DOHH2 (cell line): ENCODE measurements around the gene USH2A.

ENCODE experiments used
- H3F3A ChIP-seq: fragments of 200-600 bp; sonication (generic), shearing (Covaris generic); 2 replicates; pipeline ENCODE4 v1.6.0; 2016; ENCODE audit warnings: antibody characterized with exemption, mild to moderate bottlenecking; ENCODE audit not compliant: control insufficient read depth, insufficient read depth
- H3K27ac ChIP-seq: fragments of 200-600 bp; sonication (generic); 2 replicates; pipeline ENCODE4 v1.5.1; 2014; ENCODE audit warnings: low read depth, mild to moderate bottlenecking, low read length, moderate library complexity
- H3K27me3 ChIP-seq: fragments of 200-600 bp; sonication (generic); 2 replicates; pipeline ENCODE4 v1.6.1; 2014; ENCODE audit warnings: mild to moderate bottlenecking, low read length, mixed read lengths; ENCODE audit not compliant: control insufficient read depth
- H3K36me3 ChIP-seq: fragments of 200-600 bp; sonication (generic); 2 replicates; pipeline ENCODE4 v1.6.1; 2014; ENCODE audit warnings: mild to moderate bottlenecking, low read length, moderate library complexity, mixed read lengths; ENCODE audit not compliant: control insufficient read depth
- H3K4me1 ChIP-seq: fragments of 200-600 bp; sonication (generic); 2 replicates; pipeline ENCODE4 v1.6.1; 2014; ENCODE audit warnings: mild to moderate bottlenecking, low read length, mixed read lengths; ENCODE audit not compliant: control insufficient read depth
- H3K4me2 ChIP-seq: fragments of 200-600 bp; sonication (generic); 2 replicates; pipeline ENCODE4 v1.6.0; 2014; ENCODE audit warnings: mild to moderate bottlenecking, low read length, moderate library complexity
- H3K4me3 ChIP-seq: fragments of 200-600 bp; sonication (generic); 2 replicates; pipeline ENCODE4 v1.5.1; 2014; ENCODE audit warnings: mild to moderate bottlenecking, low read length, mixed read lengths
- H3K79me2 ChIP-seq: fragments of 200-600 bp; sonication (generic); 2 replicates; pipeline ENCODE4 v1.6.1; 2014; ENCODE audit warnings: mild to moderate bottlenecking, low read length, mixed read lengths; ENCODE audit not compliant: control insufficient read depth
- H3K9me2 ChIP-seq: fragments of 200-600 bp; sonication (generic); replicated peaks from 2 replicates; pipeline ENCODE4 v1.6.1; 2014; ENCODE audit warnings: mild to moderate bottlenecking, low read length, mixed read lengths; ENCODE audit not compliant: control insufficient read depth
- H3K9me3 ChIP-seq: fragments of 200-600 bp; sonication (generic); 2 replicates; pipeline ENCODE4 v1.6.1; 2014; ENCODE audit warnings: antibody characterized with exemption, low read length, mixed read lengths; ENCODE audit not compliant: control insufficient read depth, insufficient read depth
- H4K20me1 ChIP-seq: fragments of 200-600 bp; sonication (generic); 2 replicates; pipeline ENCODE4 v1.6.0; 2014; ENCODE audit warnings: low read depth, mild to moderate bottlenecking, antibody characterized with exemption, low read length, moderate library complexity; ENCODE audit not compliant: control insufficient read depth, insufficient read depth
- CTCF ChIP-seq: fragments of 200-600 bp; sonication (generic); IDR thresholded peaks from one replicate; pipeline ENCODE4 v1.5.1; 2014; ENCODE audit warnings: antibody characterized with exemption, mild to moderate bottlenecking, low read depth, low read length; ENCODE audit not compliant: poor library complexity, severe bottlenecking
- EZH2phosphoT487 ChIP-seq: fragments of 200-600 bp; sonication (generic); IDR thresholded peaks from 2 replicates; pipeline ENCODE4 v1.6.1; 2017; ENCODE audit warnings: borderline replicate concordance, mild to moderate bottlenecking, antibody characterized with exemption, low read length, moderate library complexity, mixed read lengths

The USH2A gene

DNA sequence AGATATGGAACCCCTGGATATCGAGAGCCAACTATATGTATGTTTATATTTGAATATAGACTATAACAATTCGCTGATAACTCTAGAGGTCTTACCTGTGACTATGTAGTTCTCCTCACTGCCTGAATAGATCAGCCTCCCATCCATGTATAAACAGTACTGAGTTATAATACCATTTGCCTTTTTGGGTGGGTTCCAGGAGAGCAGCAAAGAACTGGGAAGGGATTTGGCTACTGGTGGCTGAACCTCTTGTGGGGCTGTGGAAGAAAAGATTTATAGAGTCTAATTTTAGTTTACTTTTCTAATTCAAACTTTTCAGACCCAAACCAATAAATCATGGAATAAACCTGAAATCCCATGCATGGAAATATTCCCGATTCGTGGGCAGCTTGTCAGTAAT, 376.9 kb downstream of the USH2A start:
- no peak overlapping the region for H3K27ac ChIP-seq

GRCh38 chr1:216045400-216045799, 377.8 kb downstream of the USH2A start:
- TF ChIP-seq CTCF (no peak), EZH2phosphoT487 (no peak)
- Histone ChIP-seq H3K27ac (no peak overlapping the region), H3K9me2 (no peaks in the 10 kb centered on the region)

More for the DNA sequence above, 376.9 kb downstream of the USH2A start:
- Histone ChIP-seq H3K4me3 (no peak overlapping the region), H3K4me2 (no peak overlapping the region), H3F3A (no peaks in the 10 kb centered on the region), H3K36me3 (no peaks in the 10 kb centered on the region), H3K79me2 (no peaks in the 10 kb centered on the region), H3K27me3 (no peaks in the 10 kb centered on the region), H3K9me2 (no peaks in the 10 kb centered on the region), H4K20me1 (no peaks in the 10 kb centered on the region), H3K9me3 (no peaks in the 10 kb centered on the region), H3K4me1 (no peaks in the 10 kb centered on the region)
- no peak for TF ChIP-seq EZH2phosphoT487
- no peak for TF ChIP-seq CTCF

GRCh38 chr1:216044538-216044937, 378.7 kb downstream of the USH2A start:
- Histone ChIP-seq H3K79me2 (no peaks in the 10 kb centered on the region), H3K27me3 (no peaks in the 10 kb centered on the region), H4K20me1 (no peaks in the 10 kb centered on the region), H3K4me1 (no peaks in the 10 kb centered on the region), H3K4me3 (no peak overlapping the region), H3K27ac (no peak overlapping the region), H3K9me2 (no peaks in the 10 kb centered on the region), H3F3A (no peaks in the 10 kb centered on the region), H3K36me3 (no peaks in the 10 kb centered on the region), H3K9me3 (no peaks in the 10 kb centered on the region), H3K4me2 (no peak overlapping the region)
- TF ChIP-seq EZH2phosphoT487 (no peak), CTCF (no peak)

More at GRCh38 chr1:216045400-216045799, 377.8 kb downstream of the USH2A start:
- Histone ChIP-seq H3K27me3 (no peaks in the 10 kb centered on the region), H3F3A (no peaks in the 10 kb centered on the region), H3K36me3 (no peaks in the 10 kb centered on the region), H3K9me3 (no peaks in the 10 kb centered on the region), H3K4me3 (no peak overlapping the region), H4K20me1 (no peaks in the 10 kb centered on the region), H3K4me2 (no peak overlapping the region), H3K79me2 (no peaks in the 10 kb centered on the region), H3K4me1 (no peaks in the 10 kb centered on the region)
